Panc1 (cell line): ENCODE measurements around the gene MAP3K6.

Experiments used
- CTCF ChIP-seq: fragments of 450-650 bp; IDR thresholded peaks from 2 replicates; pipeline ENCODE4 v1.5.1; 2017; ENCODE audit warnings: mild to moderate bottlenecking
- POLR2AphosphoS5 ChIP-seq: IDR thresholded peaks from 2 replicates; pipeline ENCODE4 v1.6.1; 2012; ENCODE audit warnings: mild to moderate bottlenecking, low read depth, low read length, moderate library complexity
- REST ChIP-seq, 2 experiments: IDR thresholded peaks; 2 replicates each; pipeline ENCODE4 v1.6.1; 2011 to 2012; ENCODE audit warnings: low read depth in 2 of 2, control low read depth in 1 of 2, low read length in 1 of 2, mild to moderate bottlenecking in 1 of 2, moderate library complexity in 1 of 2; ENCODE audit not compliant: insufficient read depth in 1 of 2
- SIN3A ChIP-seq: IDR thresholded peaks from 2 replicates; pipeline ENCODE4 v1.6.1; 2012; ENCODE audit warnings: low read depth, mild to moderate bottlenecking, low read length, moderate library complexity, borderline replicate concordance; ENCODE audit not compliant: insufficient read depth

GRCh38 chr1:27346357-27346756 lies 20.4 kb downstream of the MAP3K6 start:
- TF ChIP-seq CTCF (no peak), REST (IDR thresholded peaks at IDR 0.05; ENCODE audit: insufficient read depth in 1 of 2, low read depth in 2 of 2, low read length in 1 of 2) (no peak), POLR2AphosphoS5 (no peak), SIN3A (no peak)
